Measurements from ENCODE around the gene PANX2. TPM values are rescaled to one million over a fixed set of nuclear protein-coding genes. Genes with fewer than 3 reads are reported as not detected.
"Not testable (repeated sequence)": the region's sequence is repeated elsewhere in the genome, so short reads cannot be mapped to it uniquely, and the experiment has no call there.

The PANX2 gene
- total and polyA plus RNA-seq, 7 donors = 0.03 to 0.69 (median 0.13) TPM; not detected in 1

DNA sequence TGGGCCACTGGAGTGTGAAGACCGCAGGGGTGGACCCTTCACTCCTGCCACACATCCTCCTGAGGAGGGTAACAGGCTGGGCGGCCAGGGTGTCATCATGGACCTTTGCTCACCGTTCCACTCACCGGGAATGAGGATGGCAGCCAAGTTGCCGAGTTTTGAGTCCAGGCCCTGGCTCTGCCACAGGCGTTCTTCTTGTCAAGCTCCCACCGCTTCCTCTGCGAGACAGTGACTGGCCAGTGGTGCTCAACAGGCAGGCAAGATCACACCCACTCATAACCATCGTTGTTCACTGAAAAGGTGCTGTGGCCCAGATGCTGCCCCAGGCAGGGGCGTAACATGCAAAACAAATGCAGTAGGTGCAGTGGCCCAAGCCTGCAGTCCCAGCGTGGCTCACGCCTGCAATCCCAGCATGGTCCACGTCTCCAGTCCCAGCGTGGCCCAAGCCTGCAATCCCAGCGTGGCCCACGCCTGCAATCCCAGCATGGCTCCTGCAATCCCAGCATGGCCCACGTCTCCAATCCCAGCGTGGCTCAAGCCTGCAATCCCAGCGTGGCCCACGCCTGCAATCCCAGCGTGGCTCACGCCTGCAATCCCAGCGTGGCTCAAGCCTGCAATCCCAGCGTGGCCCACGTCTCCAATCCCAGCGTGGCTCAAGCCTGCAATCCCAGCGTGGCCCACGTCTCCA is 5.0 kb upstream of the PANX2 start:
- no peak overlapping the region for H3K27ac ChIP-seq
- intact Hi-C loops (cut with DNase I) = no loop called here

DNA sequence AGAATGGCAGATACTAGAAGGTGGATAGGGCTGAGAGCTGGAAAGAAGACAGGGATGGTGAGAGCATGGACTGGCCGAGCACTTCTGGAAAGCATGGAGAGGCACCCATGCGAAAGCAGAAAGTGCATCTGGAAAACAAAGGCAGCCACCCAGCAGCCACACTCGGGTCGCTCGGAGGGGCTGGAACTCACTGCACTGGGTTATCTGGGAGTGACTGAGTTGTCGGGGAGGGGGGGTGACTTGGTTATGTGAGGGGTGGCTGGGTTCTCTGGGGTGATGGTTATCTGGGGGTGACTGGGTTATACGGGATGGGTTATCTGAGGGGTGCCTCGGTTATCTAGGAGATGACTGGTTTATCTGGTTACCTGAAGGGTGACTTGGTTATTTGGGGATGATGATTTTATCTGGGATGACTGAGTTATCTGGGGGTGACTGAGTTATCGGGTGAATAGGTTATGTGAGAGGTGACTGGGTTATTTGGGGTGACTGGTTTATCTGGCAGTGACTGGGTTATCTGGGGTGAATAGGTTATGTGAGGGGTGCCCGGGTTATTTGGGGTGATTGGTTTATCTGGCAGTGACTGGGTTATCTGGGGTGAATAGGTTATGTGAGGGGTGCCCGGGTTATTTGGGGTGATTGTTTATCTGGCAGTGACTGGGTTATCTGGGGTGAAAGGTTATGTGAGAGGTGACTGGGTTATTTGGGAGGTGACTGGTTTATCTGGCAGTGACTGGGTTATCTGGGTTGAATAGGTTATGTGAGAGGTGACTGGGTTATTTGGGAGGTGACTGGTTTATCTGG is 2.6 kb upstream of the PANX2 start:
- no peaks in the 10 kb centered on the region for H3K36me3 ChIP-seq (ENCODE audit: insufficient read depth in 1 of 2, low read depth in 1 of 2)
- H3K27me3 ChIP-seq (ENCODE audit: insufficient read depth in 3 of 3, low read length in 2 of 3) = peaks cover 0 to 37% (median 8%) of the 10 kb centered on the region in 3 donors
- no peak for ATAC-seq
- intact Hi-C loops (cut with DNase I) = no loop called here
- no peaks in the 10 kb centered on the region for H3K4me1 ChIP-seq
- no peak overlapping the region for H3K4me3 ChIP-seq
- no peak for DNase-seq
- TF ChIP-seq CTCF (IDR thresholded peaks at IDR 0.05) = no peak
- no peaks in the 10 kb centered on the region for H3K9me3 ChIP-seq
- 58 to 65% (median 61%) methylated on average over 11 of the region's 11 CpGs for WGBS, 3 donors
- H3K27ac ChIP-seq = no peak overlapping the region

More for the DNA sequence above, 5.0 kb upstream of the PANX2 start:
- ATAC-seq (no peak), DNase-seq (no peak)
- Histone ChIP-seq H3K4me1 (no peaks in the 10 kb centered on the region), H3K9me3 (no peaks in the 10 kb centered on the region), H3K4me3 (no peak overlapping the region), H3K27me3 (ENCODE audit: insufficient read depth in 3 of 3, low read length in 2 of 3) (peaks cover 0 to 23% (median 9%) of the 10 kb centered on the region in 3 donors), H3K36me3 (ENCODE audit: insufficient read depth in 1 of 2, low read depth in 1 of 2) (no peaks in the 10 kb centered on the region)
- WGBS, 3 donors = 91 to 93% (median 93%) methylated on average over 28 of the region's 28 CpGs
- TF ChIP-seq CTCF (IDR thresholded peaks at IDR 0.05) = no peak

- H3K4me3 ChIP-seq; H3K4me1 ChIP-seq; DNase-seq; H3K9me3 ChIP-seq; H3K27ac ChIP-seq; intact Hi-C loops (cut with DNase I); ATAC-seq; H3K36me3 ChIP-seq (ENCODE audit: insufficient read depth in 1 of 2, low read depth in 1 of 2): not testable (repeated sequence)
- 88 to 89% (median 89%) methylated on average over 5 of the region's 5 CpGs for WGBS, 3 donors
- H3K27me3 ChIP-seq (ENCODE audit: insufficient read depth in 3 of 3, low read length in 2 of 3) = peaks cover 0 to 36% (median 10%) of the 10 kb centered on the region in 3 donors
Measured at GRCh38 chr22:50168490-50169180, 1.9 kb upstream of the PANX2 start.

- no peak for TF ChIP-seq CTCF (IDR thresholded peaks at IDR 0.05)
- Histone ChIP-seq H3K27ac (no peak overlapping the region), H3K27me3 (ENCODE audit: insufficient read depth in 3 of 3, low read length in 2 of 3) (peaks cover 0 to 42% (median 10%) of the 10 kb centered on the region in 3 donors), H3K4me3 (peak overlapping the region; percentile 60), H3K4me1 (no peaks in the 10 kb centered on the region), H3K9me3 (no peaks in the 10 kb centered on the region), H3K36me3 (ENCODE audit: insufficient read depth in 1 of 2, low read depth in 1 of 2) (no peaks in the 10 kb centered on the region)
- intact Hi-C loops (cut with DNase I) = no loop called here
- ATAC-seq = no peak
- WGBS, 3 donors = 7 to 11% (median 8%) methylated on average over 25 to 36 of the region's 36 CpGs
- no peak for DNase-seq
Measured at GRCh38 chr22:50169181-50169759, 1.3 kb upstream of the PANX2 start.

Data from psoas muscle (tissue), 8 donors.